HepG2 (cell line): ENCODE results near the gene RAB3C. TPM values are rescaled to one million over a fixed set of nuclear protein-coding genes. Genes with fewer than 3 reads are reported as not detected.

Experiments used
- ATAC-seq: fragments of 200-7000 bp; cut with Tn5 transposase; 3 replicates; pipeline ENCODE4 v1.9.1; 2020; ENCODE audit warnings: mild to moderate bottlenecking, moderate library complexity
- BruUV-seq: library from RNA; stranded (reverse); fragments of 400-500 nt; replicated peaks from 2 replicates; lab custom pipeline; 2021; lab: Mats Ljungman, UMichigan
- CTCF ChIA-PET: fragments of 300-600 bp; formaldehyde crosslinking; extraction: SDS; loops from one replicate; lab custom pipeline; 2021; ENCODE audit warnings: low total read pairs, inconsistent platforms, low intra/inter-chr PET ratio; lab: Yijun Ruan, JAX
- POLR2A ChIA-PET: fragments of 350-600 bp; sonication (Branson Sonifier 250); formaldehyde crosslinking; loops from one replicate; lab custom pipeline; 2020; ENCODE audit warnings: antibody characterized with exemption, inconsistent platforms; lab: Yijun Ruan, JAX
- DNase-seq: peaks from one replicate; pipeline ENCODE4 v3.0.0-alpha.2; 2015; ENCODE audit warnings: low spot score
- FAIRE-seq: peaks from 3 replicates; lab custom pipeline; 2011; peaks lifted over from hg19 to GRCh38; lab: Jason Lieb, UNC
- H2AFZ ChIP-seq: one replicate; pipeline ENCODE4 v1.6.1; 2011; ENCODE audit warnings: low read length, inconsistent platforms
- H3K27ac ChIP-seq: fragments of 300-600 bp; 3 replicates; pipeline ENCODE4 v1.8.0; 2011; ENCODE audit warnings: mixed run types, mild to moderate bottlenecking, mixed read lengths, low read length, inconsistent platforms; ENCODE audit not compliant: insufficient read depth; ENCODE audit errors: extremely low read length
- H3K27me3 ChIP-seq, 2 experiments: fragments of 200-600 bp in 1 of 2; 2 replicates in 1 of 2; 3 replicates in 1 of 2; pipeline versions ENCODE4 v1.6.0 to v1.8.0; 2011; ENCODE audit warnings: low read length in 2 of 2, mild to moderate bottlenecking in 2 of 2, moderate library complexity in 2 of 2, inconsistent platforms in 1 of 2; ENCODE audit not compliant: insufficient read depth in 2 of 2, control insufficient read depth in 1 of 2
- H3K36me3 ChIP-seq, 2 experiments: fragments of 200-600 bp in 1 of 2; replicated peaks in 1 of 2; 2 replicates in 1 of 2; 3 replicates in 1 of 2; pipeline versions ENCODE4 v1.5.1 to v1.8.0; 2011; ENCODE audit warnings: low read length in 2 of 2, inconsistent platforms in 1 of 2; ENCODE audit not compliant: insufficient read depth in 2 of 2, control insufficient read depth in 1 of 2
- H3K4me1 ChIP-seq: 2 replicates; pipeline ENCODE4 v1.5.1; 2012; ENCODE audit warnings: low read length, inconsistent platforms; ENCODE audit not compliant: insufficient read depth
- H3K4me2 ChIP-seq: 2 replicates; pipeline ENCODE4 v1.6.0; 2011; ENCODE audit warnings: low read depth, low read length, inconsistent platforms
- H3K4me3 ChIP-seq, 3 experiments: fragments of 200-600 bp in 1 of 3; sonication (generic), shearing (Covaris generic) in 1 of 3; replicated peaks in 1 of 3; 2 replicates each; pipeline ENCODE4 v1.5.1; 2011 to 2016; ENCODE audit warnings: low read length in 3 of 3, inconsistent platforms in 2 of 3, low read depth in 2 of 3, mild to moderate bottlenecking in 2 of 3, control low read depth in 1 of 3, mixed read lengths in 1 of 3; ENCODE audit not compliant: insufficient read depth in 1 of 3
- H3K79me2 ChIP-seq: one replicate; pipeline ENCODE4 v1.6.1; 2011; ENCODE audit warnings: low read length, inconsistent platforms; ENCODE audit not compliant: insufficient read depth
- H3K9ac ChIP-seq: 2 replicates; pipeline ENCODE4 v1.6.0; 2011; ENCODE audit warnings: mild to moderate bottlenecking, low read depth, low read length, inconsistent platforms; ENCODE audit not compliant: insufficient read depth
- H3K9me3 ChIP-seq: 2 replicates; pipeline ENCODE4 v1.5.1; 2012; ENCODE audit warnings: mild to moderate bottlenecking, low read length
- H4K20me1 ChIP-seq: 2 replicates; pipeline ENCODE4 v1.6.0; 2011; ENCODE audit warnings: inconsistent platforms, mild to moderate bottlenecking, low read length, moderate library complexity; ENCODE audit not compliant: insufficient read depth
- HNRNPK ChIP-seq: fragments of 200-400 bp; formaldehyde crosslinking; IDR thresholded peaks from 2 replicates; pipeline ENCODE4 v1.6.1; 2018; ENCODE audit warnings: low read length, low read depth, moderate library complexity, mild to moderate bottlenecking; ENCODE audit not compliant: poor library complexity, severe bottlenecking
- KDM2A ChIP-seq: sonication (generic); formaldehyde crosslinking; IDR thresholded peaks from 2 replicates; pipeline ENCODE4 v1.4.0; 2020; ENCODE audit warnings: low read depth, missing genetic modification reagents, borderline replicate concordance
- RBM39 ChIP-seq: fragments of 200-400 bp; formaldehyde crosslinking; IDR thresholded peaks from one replicate; pipeline ENCODE4 v1.6.1; 2018; ENCODE audit warnings: antibody characterized with exemption, mild to moderate bottlenecking, low read depth, low read length; ENCODE audit not compliant: poor library complexity, severe bottlenecking
- SKI ChIP-seq: fragments of 450-650 bp; IDR thresholded peaks from one replicate; pipeline ENCODE4 v1.6.1; 2018; ENCODE audit warnings: mild to moderate bottlenecking; ENCODE audit not compliant: partially characterized antibody
- ZNF264 ChIP-seq: sonication (generic); formaldehyde crosslinking; IDR thresholded peaks from 2 replicates; pipeline ENCODE4 v1.4.0; 2020; ENCODE audit warnings: missing genetic modification reagents
- ZNF709 ChIP-seq: sonication (generic); formaldehyde crosslinking; IDR thresholded peaks from 2 replicates; pipeline ENCODE4 v1.5.0; 2020; ENCODE audit warnings: mild to moderate bottlenecking, missing genetic modification reagents
- ZSCAN9 ChIP-seq: IDR thresholded peaks from 2 replicates; pipeline ENCODE4 v1.6.1; 2016; ENCODE audit warnings: borderline replicate concordance
- WGBS: methylation state at CpG from one replicate; pipeline ENCODE4 v1.1.6; 2017; ENCODE audit warnings: low lambda C conversion rate; 5-methylcytosine and 5-hydroxymethylcytosine counted together
- in situ Hi-C: cut with HindIII; loops from 2 replicates; pipeline ENCODE4 v1.10.0; 2017; ENCODE audit warnings: low pct_unique_long_range_greater_than_20kb; ENCODE audit not compliant: extremely low pct_ligation_motif_present
- intact Hi-C: fragments of 100-400 bp; cut with micrococcal nuclease; formaldehyde crosslinking; loops from one replicate; pipeline ENCODE4 v1.10.0; 2022; ENCODE audit not compliant: unreplicated experiment
- polyA plus RNA-seq, 8 experiments: library from polyadenylated mRNA; depleted of rRNA in 3 of 8; stranded (reverse) in 7 of 8; unstranded in 1 of 8; fragments of >200 nt; fragmentation: Illumina TruSeq in 4 of 8; extraction: Trizol in 4 of 8; gene quantifications; 2 replicates each; pipeline versions ENCODE4 v1.2.1 to v1.2.3, GENCODE V29; 2011 to 2016; ENCODE audit warnings: low read depth in 4 of 8, missing spikeins in 1 of 8, mixed read lengths in 1 of 8; ENCODE audit not compliant: insufficient read depth in 1 of 8
- total RNA-seq, 5 experiments: library from RNA; depleted of rRNA; stranded (reverse); fragments of >200 nt; fragmentation: Illumina TruSeq; extraction: Trizol; gene quantifications; 2 replicates each; pipeline ENCODE4 v1.2.3, GENCODE V29; 2016; ENCODE audit warnings: low read depth in 1 of 5
- TF ChIP-seq, protein P1 (sequence below): sonication (generic); formaldehyde crosslinking; IDR thresholded peaks from 2 replicates; pipeline ENCODE4 v1.4.0; 2020; ENCODE audit warnings: mild to moderate bottlenecking, missing genetic modification reagents

The RAB3C gene
- total and polyA plus RNA-seq, 2 of the 13 experiments (the other 11 are each of a cell fraction or from before 2014, with no cell fraction given), result not detected

DNA sequence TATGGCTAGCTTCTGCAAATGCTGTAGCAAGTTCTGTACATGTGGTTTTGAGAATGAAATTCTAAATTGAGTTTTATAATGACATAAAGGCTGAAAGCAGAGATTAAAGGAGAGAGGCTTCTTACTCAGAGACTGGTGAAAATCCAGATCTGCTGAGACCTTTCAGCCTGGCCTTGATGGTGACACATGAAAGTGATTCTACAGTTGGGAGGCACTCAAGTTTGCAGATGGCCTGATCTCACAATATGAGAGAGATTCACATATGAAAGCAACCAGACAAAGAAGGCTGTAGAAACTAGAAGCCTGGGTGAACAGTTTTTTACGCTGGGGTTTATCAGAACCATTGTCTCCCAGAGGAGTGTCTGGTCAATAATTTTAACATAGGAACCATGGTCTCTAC, 49.0 kb downstream of the RAB3C start:
- Histone ChIP-seq H3K27me3 (no peaks in the 10 kb centered on the region), H3K9ac (no peak overlapping the region), H3K4me2 (no peak overlapping the region), H3K4me3 (no peak overlapping the region), H3K27ac (no peak overlapping the region), H3K79me2 (no peaks in the 10 kb centered on the region), H2AFZ (no peak overlapping the region), H3K36me3 (no peaks in the 10 kb centered on the region), H3K4me1 (peaks cover 19% of the 10 kb centered on the region), H3K9me3 (no peaks in the 10 kb centered on the region)
- intact Hi-C loops (no loop called here), in situ Hi-C loops (no loop called here)
- FAIRE-seq (no peak), DNase-seq (no peak), ATAC-seq (no peak)
- ChIA-PET CTCF (no interaction called here), POLR2A (no interaction called here)
- WGBS, result 0% methylated on average over 1 of the region's 1 CpG
- TF ChIP-seq SKI (no peak), RBM39 (no peak), KDM2A (CRISPR knock-in tag) (no peak), ZNF709 (CRISPR knock-in tag) (no peak), ZSCAN9 (no peak), HNRNPK (no peak), ZNF264 (CRISPR knock-in tag) (no peak)
- TF ChIP-seq, protein P1, sequence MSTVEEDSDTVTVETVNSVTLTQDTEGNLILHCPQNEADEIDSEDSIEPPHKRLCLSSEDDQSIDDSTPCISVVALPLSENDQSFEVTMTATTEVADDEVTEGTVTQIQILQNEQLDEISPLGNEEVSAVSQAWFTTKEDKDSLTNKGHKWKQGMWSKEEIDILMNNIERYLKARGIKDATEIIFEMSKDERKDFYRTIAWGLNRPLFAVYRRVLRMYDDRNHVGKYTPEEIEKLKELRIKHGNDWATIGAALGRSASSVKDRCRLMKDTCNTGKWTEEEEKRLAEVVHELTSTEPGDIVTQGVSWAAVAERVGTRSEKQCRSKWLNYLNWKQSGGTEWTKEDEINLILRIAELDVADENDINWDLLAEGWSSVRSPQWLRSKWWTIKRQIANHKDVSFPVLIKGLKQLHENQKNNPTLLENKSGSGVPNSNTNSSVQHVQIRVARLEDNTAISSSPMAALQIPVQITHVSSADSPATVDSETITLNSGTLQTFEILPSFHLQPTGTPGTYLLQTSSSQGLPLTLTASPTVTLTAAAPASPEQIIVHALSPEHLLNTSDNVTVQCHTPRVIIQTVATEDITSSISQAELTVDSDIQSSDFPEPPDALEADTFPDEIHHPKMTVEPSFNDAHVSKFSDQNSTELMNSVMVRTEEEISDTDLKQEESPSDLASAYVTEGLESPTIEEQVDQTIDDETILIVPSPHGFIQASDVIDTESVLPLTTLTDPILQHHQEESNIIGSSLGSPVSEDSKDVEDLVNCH, result no peak
- TF ChIP-seq, all 625 proteins: peak for 0
- H4K20me1 ChIP-seq, result no peaks in the 10 kb centered on the region
- BruUV-seq, result no TSS peak
